HG03095 (cell line): Measurements from ENCODE around the gene UNC5B.

ENCODE experiments used
- ATAC-seq: cut with Tn5 transposase; IDR thresholded peaks from one replicate; pipeline ENCODE4 v1.9.1; 2021; ENCODE audit warnings: moderate library complexity; ENCODE audit not compliant: unreplicated experiment

Gene UNC5B

GRCh38 chr10:71212318-71213126 is at the start of gene UNC5B:
Gene UNC5B, plus strand, starts transcription at chr10:71212570. Its CDS starts 416 bp downstream, at chr10:71212986.
- no peak for ATAC-seq

- no peak for ATAC-seq
Observed at GRCh38 chr10:71173466-71173865, 38.9 kb upstream of the UNC5B start.

- no peak for ATAC-seq
Observed at GRCh38 chr10:71176661-71177060, 35.7 kb upstream of the UNC5B start.

- no peak for ATAC-seq
Observed at GRCh38 chr10:71177651-71178199, 34.6 kb upstream of the UNC5B start.

GRCh38 chr10:71178880-71179279 is 33.5 kb upstream of the UNC5B start:
- no peak for ATAC-seq

GRCh38 chr10:71179382-71179781 is 33.0 kb upstream of the UNC5B start:
- ATAC-seq: no peak

GRCh38 chr10:71184421-71184820 is 27.9 kb upstream of the UNC5B start:
- no peak for ATAC-seq

- ATAC-seq: no peak
Observed at GRCh38 chr10:71185209-71185608, 27.2 kb upstream of the UNC5B start.

- ATAC-seq: no peak
Observed at GRCh38 chr10:71187197-71187596, 25.2 kb upstream of the UNC5B start.

- ATAC-seq: no peak
Observed at GRCh38 chr10:71187600-71187999, 24.8 kb upstream of the UNC5B start.

GRCh38 chr10:71188201-71188600 is 24.2 kb upstream of the UNC5B start:
- ATAC-seq: no peak

GRCh38 chr10:71191019-71191418 is 21.4 kb upstream of the UNC5B start:
- no peak for ATAC-seq

- ATAC-seq: no peak
Observed at GRCh38 chr10:71191551-71192076, 20.8 kb upstream of the UNC5B start.

GRCh38 chr10:71193516-71193915 is 18.9 kb upstream of the UNC5B start:
- ATAC-seq: no peak

- no peak for ATAC-seq
Observed at GRCh38 chr10:71197955-71198354, 14.4 kb upstream of the UNC5B start.

GRCh38 chr10:71201849-71202248 is 10.5 kb upstream of the UNC5B start:
- no peak for ATAC-seq

- ATAC-seq: no peak
Observed at GRCh38 chr10:71202314-71202713, 10.1 kb upstream of the UNC5B start.

GRCh38 chr10:71203124-71203523 is 9.2 kb upstream of the UNC5B start:
- no peak for ATAC-seq

- ATAC-seq: no peak
Observed at GRCh38 chr10:71203716-71204115, 8.7 kb upstream of the UNC5B start.

- no peak for ATAC-seq
Observed at GRCh38 chr10:71204746-71205145, 7.6 kb upstream of the UNC5B start.

GRCh38 chr10:71205468-71205867 is 6.9 kb upstream of the UNC5B start:
- no peak for ATAC-seq

GRCh38 chr10:71206911-71207310 is 5.5 kb upstream of the UNC5B start:
- ATAC-seq: no peak
